Measurements from ENCODE around the gene IQCF2. TPM values are rescaled to one million over a fixed set of nuclear protein-coding genes. Genes with fewer than 3 reads are reported as not detected.

The IQCF2 gene
- total RNA-seq, result not detected

DNA sequence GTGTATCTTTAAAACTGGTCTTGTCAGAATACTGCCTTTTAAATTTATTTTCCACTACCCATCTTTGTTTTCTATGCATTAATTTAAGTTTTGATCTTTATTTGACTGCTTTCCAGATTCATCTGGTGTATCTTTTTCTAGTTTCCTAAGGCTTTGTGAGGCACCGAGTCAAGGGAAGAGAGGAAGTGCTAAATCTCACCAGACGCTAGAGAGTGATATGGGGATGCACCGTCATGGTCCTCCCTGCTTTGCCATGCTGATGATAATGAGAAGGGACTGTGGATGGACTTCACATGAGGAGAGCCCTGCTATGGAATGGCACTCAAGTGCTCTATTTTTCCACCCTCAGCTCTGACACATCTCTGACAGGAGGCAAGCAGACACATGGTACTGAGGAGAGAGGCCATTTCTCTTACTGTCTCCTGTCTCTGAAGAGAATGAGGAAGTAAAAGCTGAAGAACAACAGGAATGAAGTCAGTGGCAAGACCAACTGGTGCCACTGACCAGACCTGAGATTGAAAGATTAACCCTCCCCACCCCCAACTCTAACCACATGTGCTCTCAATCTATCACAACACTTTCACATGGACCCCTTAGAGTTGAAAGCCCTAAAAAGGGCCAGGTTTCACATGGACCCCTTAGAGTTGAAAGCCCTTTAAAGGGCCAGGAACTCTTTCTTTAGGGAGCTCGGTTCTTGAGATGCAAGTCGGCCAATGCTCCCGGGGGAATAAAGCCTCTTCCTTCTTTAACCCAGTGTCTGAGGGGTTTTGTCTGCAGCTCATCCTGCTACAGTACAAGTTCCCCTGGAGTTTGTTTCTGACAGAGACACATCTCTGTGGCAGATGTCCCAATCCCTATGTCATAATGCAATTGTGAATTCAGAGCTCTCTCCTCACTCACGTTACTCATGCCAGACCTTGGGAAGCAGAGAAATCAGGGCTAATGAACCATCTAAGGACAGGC, at the start of gene IQCF2:
Gene IQCF2, plus strand, starts transcription at position 913 of the 963 bp plus-strand sequence. CDS start 52 bp downstream, outside the sequence.

DNA sequence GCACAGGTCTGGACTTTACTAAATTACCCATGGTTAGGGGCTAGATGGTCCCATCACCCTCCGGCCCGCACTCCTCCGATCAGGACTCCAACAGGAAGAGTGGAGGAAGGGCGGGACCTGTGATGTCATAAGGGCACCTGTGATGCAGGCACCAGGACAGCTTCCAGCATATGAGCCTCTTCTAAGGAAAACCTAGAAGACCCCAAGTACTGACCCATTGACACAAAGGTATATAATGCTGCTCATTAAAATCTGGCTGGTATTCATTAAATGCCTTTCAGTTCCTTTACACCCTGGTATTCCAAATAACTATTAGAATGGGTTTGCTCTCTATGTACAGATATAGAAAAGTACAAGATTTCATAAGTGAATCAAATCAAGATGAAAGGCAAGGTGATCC, 14.1 kb downstream of the IQCF2 start, which contains the start of gene IQCF5:
Gene IQCF5, minus strand, starts transcription at position 101 of the 400 bp plus-strand sequence. Its CDS starts 70 bp downstream, at position 31.

Small RNAs within 50 kb of the gene (small RNA-seq; reads per million reads assigned to genes)
- 0.09 reads per million for gene RN7SL504P (ENCODE audit: low replicate concordance)

Other genes starting within 250 kb of the IQCF2 start
- 14.1 TPM for gene TEX264, start 190.4 kb upstream of the IQCF2 start, total RNA-seq
- gene GRM2, start 154.5 kb upstream of the IQCF2 start, total RNA-seq, result 17.5 TPM
- gene IQCF6, start 82.4 kb upstream of the IQCF2 start, total RNA-seq, result not detected
- gene IQCF5, start 14.0 kb downstream of the IQCF2 start, total RNA-seq, result not detected
- gene IQCF1, start 41.7 kb downstream of the IQCF2 start, total RNA-seq, result not detected
- gene RRP9, start 80.3 kb downstream of the IQCF2 start, total RNA-seq, result 13.1 TPM
- 7.5 TPM for gene PARP3, start 80.7 kb downstream of the IQCF2 start, total RNA-seq
- gene GPR62, start 93.8 kb downstream of the IQCF2 start, total RNA-seq, result 0.31 TPM
- gene PCBP4, start 105.8 kb downstream of the IQCF2 start, total RNA-seq, result 72.9 TPM
- 4.7 TPM for gene ABHD14B, start 112.4 kb downstream of the IQCF2 start, total RNA-seq
- 23.2 TPM for gene ABHD14A, start 113.4 kb downstream of the IQCF2 start, total RNA-seq
- 6.9 TPM for gene ACY1, start 121.9 kb downstream of the IQCF2 start, total RNA-seq
- 712 TPM for gene RPL29, start 134.3 kb downstream of the IQCF2 start, total RNA-seq
- gene DUSP7, start 195.0 kb downstream of the IQCF2 start, total RNA-seq, result 15.3 TPM

Measured in parietal lobe (tissue), 2 donors.